ENCODE data around the gene SETD5.
A peak's percentile ranks its signal among the peaks of the same experiment; 100 is the strongest.

The SETD5 gene

GRCh38 chr3:9499455-9500107 lies 102.2 kb downstream of the SETD5 start:
- TF ChIP-seq CTCF (IDR thresholded peaks at IDR 0.05; ENCODE audit: extremely low read depth, missing control alignments), result no peak
- DNase-seq (ENCODE audit: low spot score), result no peak

- DNase-seq (ENCODE audit: low spot score), result peak; percentile 76
- peak; percentile 65 for TF ChIP-seq CTCF (IDR thresholded peaks at IDR 0.05; ENCODE audit: extremely low read depth, missing control alignments)
Observed at GRCh38 chr3:9500108-9501050, 103.0 kb downstream of the SETD5 start.

- TF ChIP-seq CTCF (IDR thresholded peaks at IDR 0.05; ENCODE audit: extremely low read depth, missing control alignments), result no peak
- no peak for DNase-seq (ENCODE audit: low spot score)
Observed at GRCh38 chr3:9501226-9501625, 103.8 kb downstream of the SETD5 start.

GRCh38 chr3:9503283-9503682 lies 105.9 kb downstream of the SETD5 start:
- DNase-seq (ENCODE audit: low spot score), result peak; percentile 81
- TF ChIP-seq CTCF (IDR thresholded peaks at IDR 0.05; ENCODE audit: extremely low read depth, missing control alignments), result peak; percentile 86

- no peak for TF ChIP-seq CTCF (IDR thresholded peaks at IDR 0.05; ENCODE audit: extremely low read depth, missing control alignments)
- DNase-seq (ENCODE audit: low spot score), result no peak
Observed at GRCh38 chr3:9507586-9508578, 110.5 kb downstream of the SETD5 start.

GRCh38 chr3:9508781-9509180 lies 111.4 kb downstream of the SETD5 start:
- TF ChIP-seq CTCF (IDR thresholded peaks at IDR 0.05; ENCODE audit: extremely low read depth, missing control alignments), result no peak

More at GRCh38 chr3:9508781-9509180, 111.4 kb downstream of the SETD5 start:
- no peak for DNase-seq (ENCODE audit: low spot score)
